Ureter (tissue), 1 donor: ENCODE results near the gene SRPK3. TPM values are rescaled to one million over a fixed set of nuclear protein-coding genes. Genes with fewer than 3 reads are reported as not detected.
"Not testable (repeated sequence)": the region's sequence is repeated elsewhere in the genome, so short reads cannot be mapped to it uniquely, and the experiment has no call there.

Source experiments
- DNase-seq: peaks from one replicate; pipeline ENCODE4 v3.0.0-alpha.2; 2020; ENCODE audit warnings: low spot score
- total RNA-seq: library from RNA; stranded (reverse); gene quantifications from one replicate; pipeline ENCODE4 v1.2.4, GENCODE V29; 2023
- donor health status: DM: yes; HTN: yes; CAD: no.

Gene SRPK3
- total RNA-seq, 1 donor from 2014 or later = 2.7 TPM

DNA sequence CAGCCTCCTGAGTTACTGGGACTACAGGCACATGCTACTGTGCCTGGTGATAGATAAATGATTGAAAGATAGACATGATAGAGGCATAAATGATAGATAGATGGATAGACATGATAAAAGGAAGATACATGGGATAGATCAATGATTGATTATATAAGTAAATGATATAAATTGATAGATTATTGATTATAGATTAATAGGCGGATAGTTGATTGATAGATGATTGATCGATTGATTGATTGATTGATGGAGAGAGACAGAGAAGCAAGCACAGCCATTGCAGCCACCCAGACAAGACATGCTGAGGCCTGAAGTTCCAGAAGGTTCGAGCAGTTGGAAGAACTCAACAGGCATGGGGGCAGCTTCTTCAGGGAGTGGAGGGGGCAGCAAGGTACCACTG lies 34.5 kb upstream of the SRPK3 start:
- no peak for DNase-seq

DNA sequence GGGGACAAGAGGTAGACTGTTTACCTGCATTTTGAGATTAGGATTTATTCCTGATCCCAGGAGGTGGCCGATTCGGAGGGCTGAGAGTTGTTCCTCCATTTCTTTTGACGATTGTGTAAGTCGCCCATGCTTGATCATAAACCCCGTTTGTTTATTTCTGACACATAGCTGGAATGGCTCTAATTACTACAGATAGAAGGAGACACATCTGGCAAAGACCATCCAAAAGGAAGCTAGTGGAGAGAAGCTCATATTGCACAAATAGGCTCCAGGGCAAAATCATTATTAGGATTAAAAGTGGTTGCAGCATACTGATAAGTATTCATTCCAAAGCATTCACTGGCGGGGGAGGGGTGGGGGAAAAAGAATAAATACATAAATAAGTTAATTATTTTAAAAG lies 33.9 kb upstream of the SRPK3 start:
- not testable (repeated sequence) for DNase-seq

DNA sequence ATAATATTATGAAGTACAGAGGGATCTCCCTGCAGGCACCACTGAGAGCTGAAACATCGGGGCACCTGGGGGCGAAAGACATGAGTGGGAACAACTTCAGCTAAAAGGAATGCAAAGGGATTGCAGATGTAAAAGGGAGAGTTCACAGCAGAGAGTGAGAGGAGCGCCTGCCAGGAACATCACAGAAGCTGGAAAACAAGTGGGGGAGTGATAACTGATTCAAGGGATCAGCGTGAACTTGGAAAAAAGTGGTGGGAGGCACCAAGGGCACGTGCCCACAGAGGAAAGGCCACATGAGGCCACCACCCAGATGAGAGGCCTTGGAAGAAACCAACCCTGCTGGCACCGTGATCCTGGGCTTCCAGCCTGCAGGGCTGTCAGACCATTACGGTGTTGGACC lies 31.8 kb upstream of the SRPK3 start:
- not testable (repeated sequence) for DNase-seq

DNA sequence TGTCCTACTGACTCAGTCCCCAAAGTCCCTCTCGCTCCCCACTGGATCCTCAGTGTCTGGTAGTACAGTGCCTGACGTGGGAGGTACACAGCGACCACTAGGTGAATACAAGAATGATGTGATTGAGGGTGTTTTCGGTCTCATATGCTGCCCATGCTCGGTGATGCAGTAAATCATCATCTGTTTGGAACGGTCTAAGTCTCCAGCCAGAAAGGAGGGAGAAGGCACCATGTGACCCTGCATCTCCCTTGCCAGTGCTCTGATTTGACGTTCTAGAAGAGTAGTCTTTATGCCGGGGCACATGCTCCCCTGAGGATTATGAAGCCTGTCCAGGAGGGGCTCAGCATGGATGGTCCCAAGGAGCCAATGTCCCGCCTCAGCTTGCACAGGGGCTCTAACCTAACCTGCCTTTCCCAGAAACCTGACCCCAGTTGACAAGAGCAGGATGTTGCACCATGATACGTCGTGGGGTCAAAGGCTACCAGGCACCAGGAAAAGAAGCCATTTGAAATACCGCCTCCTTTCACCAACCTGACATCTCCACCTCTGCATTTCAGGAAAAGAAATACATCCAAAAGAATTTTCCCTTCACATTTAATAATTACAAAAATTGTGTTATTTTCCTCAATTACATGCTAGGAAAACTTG lies 30.6 kb upstream of the SRPK3 start:
- DNase-seq = no peak

DNA sequence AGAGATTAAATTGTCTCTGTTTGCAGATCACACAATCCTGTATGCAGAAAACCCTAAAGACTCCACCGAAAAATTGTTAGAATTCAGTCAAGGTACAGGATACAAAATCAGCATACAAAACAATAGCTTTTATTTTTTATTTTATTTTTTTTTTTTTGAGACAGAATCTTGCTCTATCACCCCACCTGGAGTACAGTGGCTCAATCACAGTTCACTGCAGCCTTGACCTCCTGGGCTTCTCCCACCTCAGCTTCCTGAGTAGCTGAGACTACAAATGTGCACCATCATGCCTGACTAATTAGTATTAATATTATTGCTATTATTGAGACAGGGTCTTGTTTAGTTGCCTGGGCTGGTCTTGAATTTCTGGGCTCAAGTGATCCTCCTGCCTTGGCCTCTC lies 25.7 kb upstream of the SRPK3 start:
- DNase-seq = no peak

DNA sequence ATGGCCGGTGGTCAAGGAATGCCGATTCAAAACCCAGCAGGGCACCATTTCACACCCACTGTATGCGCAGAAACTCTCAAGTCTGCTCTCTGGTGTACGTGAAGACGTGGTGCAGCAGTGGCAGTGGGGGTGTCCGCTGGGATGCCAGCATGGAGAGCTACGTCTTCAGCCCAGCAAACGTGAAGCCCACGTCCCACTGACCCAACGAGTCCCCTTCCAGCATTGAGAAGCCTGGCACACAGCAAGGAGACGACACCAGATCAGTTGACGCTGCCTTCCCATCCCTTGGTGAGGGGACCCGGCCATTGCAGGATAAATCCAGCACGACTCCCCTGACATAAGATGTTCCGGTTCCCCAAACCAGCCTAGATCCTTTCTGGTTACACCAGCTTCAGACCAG lies 19.0 kb upstream of the SRPK3 start:
- no peak for DNase-seq

DNA sequence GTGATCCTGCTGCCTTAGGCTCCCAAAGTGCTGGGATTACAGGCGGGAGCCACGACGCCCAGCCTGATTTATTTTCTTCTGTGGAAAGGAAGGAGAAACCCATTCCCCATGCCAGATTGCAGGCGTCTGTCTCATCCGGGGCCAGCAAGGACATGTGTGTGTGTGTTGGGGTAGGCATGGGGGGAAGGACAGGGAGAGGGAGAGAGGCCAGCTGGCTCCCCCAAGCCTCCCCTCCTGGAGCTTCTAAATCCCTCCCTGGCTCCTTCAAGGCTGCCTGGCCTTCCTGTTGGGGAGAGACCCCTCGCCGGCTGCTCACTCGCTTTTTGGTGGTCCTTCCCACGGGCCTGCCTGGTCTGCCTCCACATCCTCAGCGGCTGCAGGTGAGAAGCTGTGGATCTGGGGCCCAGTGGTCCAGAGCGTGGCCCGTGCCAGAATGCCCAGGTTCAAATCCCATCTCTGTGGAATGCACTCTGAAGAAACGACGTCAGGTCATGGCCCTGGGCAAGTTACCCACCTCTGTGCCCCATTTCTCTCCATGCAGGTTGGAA lies 18.1 kb upstream of the SRPK3 start:
- DNase-seq = no peak

DNA sequence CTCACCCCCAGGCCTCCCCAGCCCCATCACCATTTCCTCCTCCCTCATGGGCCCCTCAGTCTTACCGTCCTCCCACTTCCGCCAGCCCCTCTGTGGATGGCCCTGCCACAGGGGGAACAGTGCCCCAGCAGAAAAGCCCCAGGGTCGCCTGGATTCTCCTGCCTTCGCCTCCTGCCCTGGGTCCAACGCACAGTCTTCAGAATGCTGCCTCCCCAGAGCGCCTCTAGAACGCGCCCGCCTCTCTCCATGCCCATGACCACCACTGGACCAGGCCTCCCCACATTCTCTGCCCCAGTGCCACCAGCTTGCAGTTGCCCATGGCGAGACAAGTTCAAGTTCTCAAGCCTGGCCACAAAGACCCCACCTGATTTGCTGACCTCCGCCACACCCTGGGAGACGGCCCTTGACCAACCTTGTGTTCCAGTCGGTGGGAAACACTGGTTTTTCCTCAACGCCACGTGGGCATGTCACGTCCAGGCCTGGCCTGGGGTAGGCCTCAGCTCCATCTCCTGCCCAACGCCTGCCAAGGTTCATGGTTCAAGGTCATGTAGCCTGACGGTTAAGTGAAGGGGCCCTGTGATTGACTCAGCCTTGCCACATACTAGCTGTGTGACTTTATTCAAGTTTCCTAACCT lies 17.4 kb upstream of the SRPK3 start:
- no peak for DNase-seq

DNA sequence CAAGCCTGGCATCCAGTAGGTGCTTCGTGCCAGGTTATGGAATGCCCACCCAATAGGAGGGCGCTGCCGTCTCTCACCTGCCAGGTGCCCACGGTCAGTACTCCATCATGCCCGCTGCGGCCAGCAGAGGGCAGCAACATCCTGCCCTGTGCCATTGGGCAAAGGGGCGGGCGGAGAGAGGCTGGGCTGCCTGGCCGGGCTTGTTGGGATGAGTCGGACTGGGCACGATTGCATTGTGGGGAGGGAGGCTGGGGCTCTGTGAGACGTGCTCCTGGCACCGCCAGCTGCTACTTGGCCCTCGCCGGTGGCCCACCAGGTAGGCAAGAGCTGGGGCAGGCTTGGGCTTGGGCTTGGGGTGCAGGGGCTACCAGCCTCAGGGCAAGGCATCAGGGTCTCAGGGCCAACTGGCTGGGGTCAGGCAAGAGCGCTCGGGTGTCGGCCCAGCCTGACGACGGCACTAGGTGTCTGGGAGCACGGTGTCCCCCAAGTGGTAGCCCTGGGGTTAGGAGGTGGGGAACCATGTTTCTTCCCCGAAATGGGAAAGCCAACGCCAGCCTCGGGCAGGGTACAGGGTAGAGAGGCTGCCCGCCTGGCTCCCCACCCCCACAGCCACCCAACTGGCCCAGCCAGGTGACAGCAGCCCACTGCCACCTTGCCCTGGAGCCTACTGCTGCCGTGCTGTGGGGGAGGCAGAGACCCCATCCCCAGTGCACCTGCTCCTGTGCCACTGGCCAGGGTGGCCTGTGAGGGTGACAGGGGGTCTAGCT lies 16.7 kb upstream of the SRPK3 start, which contains the start of gene PLXNB3:
Gene PLXNB3 (plus strand): TSS at position 261 of the 767 bp plus-strand sequence. CDS start 1,287 bp downstream, outside the sequence.
- peak; percentile 87 for DNase-seq

DNA sequence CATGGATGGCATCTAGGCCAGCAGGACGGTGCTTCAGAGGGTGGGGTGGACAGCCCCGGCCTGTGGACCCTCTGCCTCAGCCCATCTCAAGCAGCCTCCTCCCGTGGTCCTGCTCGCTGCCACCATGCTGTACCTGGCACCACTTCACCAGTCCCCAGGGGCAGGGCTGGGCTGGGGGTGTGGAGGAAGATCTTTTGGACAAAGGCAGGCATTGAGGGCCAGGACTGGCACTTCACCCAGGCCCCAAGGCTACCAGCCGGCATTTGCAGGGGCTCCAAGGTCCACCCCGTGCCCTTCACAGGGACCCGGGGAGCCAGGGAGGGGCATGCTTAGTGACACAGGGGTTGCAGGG lies 16.1 kb upstream of the SRPK3 start:
- no peak for DNase-seq

DNA sequence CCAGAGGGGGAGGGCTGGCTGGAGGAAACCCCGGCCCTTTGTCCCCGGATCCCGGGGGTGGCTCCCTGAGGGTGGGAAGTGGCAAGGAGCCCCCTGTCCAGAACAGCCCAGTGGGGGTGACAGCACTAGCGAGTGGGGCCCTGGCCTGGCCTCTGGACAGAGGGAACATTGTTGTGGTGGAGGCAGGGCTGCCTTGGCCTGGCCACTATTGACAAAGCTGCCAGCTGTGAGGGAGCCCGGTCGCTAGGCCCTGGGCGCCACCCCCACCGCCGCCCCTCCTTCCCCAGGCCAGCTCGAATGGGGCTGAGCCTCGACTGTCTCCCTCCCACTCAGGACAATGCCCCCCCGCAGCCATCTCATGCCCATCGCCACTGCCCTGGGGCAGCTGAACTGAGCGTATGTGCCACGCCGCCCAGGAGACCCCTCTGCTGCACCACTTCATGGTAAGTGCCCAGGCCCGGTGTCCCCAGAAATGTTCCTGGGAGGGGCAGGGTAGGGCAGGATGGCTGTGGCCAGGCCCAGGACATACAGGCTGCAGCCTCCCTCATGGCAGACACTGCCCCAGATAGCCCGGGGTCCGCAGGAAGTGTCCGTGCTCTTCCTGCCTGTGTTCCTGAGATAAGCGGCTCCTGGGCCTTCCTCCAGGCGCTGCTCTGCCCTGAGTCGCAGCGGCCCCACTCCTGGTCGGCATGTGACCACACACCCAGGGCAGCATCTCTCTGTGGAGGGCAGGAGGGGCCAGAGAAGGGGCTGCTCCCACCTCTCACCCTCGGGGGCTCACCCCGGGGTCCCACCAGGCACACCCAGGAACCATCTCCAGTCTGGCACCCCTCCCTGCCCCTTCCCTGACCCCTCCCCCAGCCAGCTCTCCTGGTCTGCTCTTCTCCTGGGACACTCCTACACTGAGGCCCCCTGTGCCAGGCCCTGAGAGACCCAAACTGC lies 15.4 kb upstream of the SRPK3 start:
- no peak for DNase-seq

DNA sequence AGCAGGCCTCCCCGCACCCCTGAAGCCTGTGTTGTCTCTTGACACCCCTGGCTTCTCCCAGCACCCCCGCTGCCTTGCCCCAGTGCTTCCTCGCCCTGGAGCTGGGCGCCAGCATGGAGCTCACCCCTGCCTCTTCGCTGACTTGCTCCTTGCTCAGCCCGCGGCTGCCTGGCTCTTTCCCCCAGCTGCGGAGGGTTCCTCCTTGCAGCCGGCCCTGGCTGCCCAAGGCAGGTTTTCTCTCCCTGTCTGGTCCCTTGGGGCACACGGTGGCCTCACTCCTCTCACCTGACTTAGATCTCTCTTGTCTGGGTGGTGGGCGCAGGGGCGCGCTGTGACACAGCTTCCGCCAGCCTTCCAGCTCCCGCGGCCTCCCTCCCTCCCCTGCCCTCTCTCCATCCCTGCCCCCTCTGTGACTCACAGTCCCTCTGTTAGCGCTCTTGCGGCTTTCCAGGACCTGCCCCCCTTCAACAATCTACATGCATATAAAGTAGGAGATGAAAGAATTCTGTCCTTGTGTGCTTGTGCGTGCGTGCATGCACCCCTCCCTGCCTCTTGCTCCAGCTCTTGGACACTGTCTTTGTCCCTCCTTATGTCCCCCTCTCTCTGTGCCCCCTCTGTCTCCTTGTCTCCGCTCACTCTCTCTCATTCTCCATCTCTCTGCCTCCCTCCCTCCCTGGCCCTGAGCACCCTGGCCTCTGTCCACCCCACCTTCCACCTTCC lies 14.6 kb upstream of the SRPK3 start:
- DNase-seq = no peak

DNA sequence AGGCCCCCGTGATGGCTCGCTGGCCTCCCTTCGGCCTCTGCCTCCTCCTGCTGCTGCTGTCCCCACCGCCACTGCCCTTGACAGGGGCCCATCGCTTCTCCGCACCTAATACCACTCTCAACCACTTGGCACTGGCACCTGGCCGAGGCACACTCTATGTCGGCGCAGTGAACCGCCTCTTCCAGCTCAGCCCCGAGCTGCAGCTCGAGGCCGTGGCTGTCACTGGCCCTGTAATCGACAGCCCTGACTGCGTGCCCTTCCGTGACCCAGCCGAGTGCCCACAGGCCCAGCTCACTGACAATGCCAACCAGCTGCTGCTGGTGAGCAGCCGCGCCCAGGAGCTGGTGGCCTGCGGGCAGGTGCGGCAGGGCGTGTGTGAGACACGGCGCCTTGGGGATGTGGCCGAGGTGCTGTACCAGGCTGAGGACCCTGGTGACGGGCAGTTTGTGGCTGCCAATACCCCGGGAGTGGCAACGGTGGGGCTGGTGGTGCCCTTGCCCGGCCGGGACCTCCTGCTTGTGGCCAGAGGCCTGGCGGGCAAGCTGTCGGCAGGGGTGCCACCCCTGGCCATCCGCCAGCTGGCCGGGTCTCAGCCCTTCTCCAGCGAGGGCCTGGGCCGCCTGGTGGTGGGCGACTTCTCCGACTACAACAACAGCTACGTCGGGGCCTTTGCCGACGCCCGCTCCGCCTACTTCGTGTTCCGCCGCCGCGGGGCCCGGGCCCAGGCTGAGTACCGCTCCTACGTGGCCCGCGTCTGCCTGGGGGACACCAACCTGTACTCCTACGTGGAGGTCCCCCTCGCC lies 13.8 kb upstream of the SRPK3 start:
- DNase-seq = no peak

DNA sequence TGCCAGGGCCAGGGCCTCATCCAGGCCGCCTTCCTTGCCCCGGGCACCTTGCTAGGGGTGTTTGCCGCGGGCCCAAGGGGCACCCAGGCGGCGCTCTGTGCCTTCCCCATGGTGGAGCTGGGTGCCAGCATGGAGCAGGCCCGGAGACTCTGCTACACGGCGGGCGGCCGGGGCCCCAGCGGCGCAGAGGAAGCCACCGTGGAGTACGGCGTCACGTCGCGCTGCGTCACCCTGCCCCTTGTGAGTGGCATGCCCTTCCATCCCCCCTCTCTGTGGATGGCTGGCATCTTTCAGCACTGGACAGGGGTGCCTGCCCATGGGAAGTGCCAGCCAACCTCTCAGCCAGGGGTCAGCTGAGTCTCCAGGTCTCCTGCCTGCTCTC lies 13.2 kb upstream of the SRPK3 start:
- DNase-seq = no peak

DNA sequence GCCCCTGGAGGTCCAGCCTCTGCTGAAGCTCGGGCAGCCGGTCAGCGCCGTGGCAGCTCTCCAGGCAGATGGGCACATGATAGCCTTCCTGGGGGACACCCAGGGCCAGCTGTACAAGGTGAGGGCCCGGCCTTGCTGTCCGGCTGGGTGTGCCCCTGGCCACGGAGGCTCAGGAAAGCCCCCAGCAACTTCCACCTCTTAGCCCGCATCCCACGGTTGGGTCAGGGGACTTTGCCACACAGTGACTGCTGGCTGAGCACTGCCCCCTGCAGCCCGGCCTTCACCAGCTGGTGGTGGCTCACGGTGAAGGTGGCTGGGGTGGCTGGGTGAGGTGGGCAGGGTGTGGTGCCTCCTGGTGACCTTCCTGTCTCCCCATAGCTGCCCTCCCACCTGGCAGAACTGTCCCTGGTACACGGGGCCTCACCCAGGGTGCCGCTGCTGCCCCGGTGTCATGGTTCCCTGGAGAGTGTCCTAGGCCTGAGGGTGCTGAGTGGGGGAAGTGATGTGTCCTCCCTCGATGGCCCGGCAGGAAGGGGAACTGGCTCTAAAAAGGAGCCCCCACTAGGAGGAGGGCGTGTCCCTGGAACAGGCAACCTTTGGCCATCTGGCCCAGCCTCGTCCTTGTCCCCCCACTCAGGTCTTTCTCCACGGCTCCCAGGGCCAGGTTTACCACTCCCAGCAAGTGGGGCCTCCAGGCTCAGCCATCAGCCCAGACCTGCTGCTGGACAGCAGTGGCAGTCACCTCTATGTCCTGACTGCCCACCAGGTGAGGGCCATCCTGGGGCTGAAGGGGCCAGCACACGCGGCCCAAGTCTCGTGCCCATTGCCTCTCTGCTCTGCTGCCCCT lies 12.3 kb upstream of the SRPK3 start:
- DNase-seq = no peak

DNA sequence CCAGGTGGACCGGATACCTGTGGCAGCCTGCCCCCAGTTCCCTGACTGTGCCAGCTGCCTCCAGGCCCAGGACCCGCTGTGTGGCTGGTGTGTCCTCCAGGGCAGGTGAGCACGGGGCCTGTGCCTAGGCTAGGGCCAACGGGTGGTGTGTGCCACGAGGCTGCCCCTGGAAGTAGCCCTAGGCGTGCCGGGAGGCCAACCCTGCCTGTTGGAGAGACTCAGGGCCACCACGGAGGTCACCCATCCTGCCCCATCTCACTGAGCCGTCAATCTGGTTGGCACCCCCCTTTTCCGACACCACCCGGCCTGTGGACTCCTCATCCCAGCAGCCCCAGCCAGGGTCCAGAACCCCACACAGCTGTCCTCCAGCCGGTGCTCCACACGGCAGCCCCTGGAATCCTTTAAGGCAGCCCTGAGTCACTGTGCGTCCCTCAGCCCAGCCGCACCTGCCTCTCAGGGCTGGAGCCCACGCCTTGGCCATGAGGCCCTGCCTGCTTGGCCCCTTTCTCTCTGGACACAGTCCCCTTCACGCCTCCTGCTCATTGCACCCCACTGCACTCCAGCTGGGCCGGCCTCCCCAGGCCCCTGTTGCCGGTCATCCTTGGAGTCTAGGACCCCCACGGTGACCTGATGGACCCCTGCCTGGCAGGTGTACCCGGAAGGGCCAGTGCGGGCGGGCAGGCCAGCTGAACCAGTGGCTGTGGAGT lies 11.5 kb upstream of the SRPK3 start:
- DNase-seq = no peak

DNA sequence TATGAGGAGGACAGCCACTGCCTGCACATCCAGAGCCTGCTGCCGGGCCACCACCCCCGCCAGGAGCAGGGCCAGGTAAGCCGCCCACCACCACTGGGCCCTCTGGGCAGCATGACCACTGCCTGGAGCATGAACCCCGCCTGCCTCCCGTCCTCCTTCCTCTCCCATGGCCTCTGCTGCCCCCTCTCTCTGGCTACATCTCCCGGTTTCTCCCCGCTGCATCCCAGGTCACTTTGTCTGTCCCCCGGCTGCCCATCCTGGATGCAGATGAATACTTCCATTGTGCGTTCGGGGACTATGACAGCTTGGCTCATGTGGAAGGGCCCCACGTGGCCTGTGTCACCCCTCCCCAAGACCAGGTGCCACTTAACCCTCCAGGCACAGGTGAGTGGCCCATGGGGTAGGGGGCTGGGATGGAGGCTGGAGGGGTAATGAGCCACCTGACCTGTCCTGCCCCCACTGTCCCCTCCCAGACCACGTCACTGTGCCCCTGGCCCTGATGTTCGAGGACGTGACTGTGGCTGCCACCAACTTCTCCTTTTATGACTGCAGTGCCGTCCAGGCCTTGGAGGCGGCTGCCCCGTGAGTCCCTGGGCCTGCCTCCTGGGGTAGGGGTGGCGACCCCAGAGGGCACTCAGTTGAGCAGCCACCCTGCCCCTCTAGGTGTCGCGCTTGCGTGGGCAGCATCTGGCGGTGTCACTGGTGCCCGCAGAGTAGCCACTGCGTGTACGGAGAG lies 10.8 kb upstream of the SRPK3 start:
- no peak for DNase-seq
